GM12872 (cell line): ENCODE results near the gene FAM229B.

Experiments used
- TF ChIP-seq, protein P1 (sequence below): IDR thresholded peaks from 3 replicates; pipeline ENCODE4 v1.5.1; 2011; ENCODE audit warnings: low read depth, mild to moderate bottlenecking, low read length, moderate library complexity; ENCODE audit not compliant: insufficient read depth

The FAM229B gene

DNA sequence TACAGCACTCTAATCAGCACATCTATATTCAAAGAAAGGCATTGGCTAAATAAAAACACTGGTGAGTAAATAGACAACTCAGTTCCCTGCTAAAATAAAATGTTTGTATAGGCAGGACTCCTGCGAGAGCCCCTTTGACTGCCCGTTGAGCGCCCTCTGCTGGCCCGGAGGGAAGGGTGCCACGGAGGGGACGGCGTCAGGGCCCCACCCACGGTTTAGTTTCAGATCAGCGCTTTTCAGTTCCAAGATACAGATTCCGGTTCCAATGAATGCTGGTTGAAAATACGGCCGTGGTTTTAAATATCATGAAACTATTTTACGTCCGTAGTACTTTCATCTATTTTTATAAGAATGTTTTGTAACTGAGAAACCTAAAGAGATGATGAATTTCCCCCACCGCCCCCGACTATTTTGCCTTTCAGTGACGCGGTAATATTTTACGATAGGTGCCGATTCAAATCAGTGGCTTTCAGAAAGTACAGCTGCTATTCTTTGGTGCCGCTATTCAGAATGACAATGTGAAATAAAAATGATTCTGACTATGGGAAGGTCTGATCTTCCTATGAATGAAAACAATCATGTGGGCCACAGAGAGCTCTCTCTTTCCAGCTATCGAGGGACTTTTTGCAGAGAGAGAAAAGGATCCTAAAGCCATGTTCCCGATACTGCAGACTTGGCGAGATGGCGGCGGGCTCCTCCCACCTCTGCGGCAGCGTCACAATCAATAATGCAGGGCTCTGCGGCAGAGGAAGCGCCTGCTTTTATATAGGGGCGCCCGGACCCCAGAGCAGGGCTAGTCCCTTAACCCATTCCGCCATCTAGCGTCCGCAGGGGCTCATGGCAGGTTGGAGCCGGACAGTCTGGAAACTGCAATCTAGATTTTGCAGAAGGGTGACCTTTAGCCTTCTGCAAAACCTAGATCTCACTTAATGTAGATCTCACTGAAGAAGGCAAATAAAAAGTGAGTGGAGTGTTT is 44.1 kb upstream of the FAM229B start:
- TF ChIP-seq, protein P1, sequence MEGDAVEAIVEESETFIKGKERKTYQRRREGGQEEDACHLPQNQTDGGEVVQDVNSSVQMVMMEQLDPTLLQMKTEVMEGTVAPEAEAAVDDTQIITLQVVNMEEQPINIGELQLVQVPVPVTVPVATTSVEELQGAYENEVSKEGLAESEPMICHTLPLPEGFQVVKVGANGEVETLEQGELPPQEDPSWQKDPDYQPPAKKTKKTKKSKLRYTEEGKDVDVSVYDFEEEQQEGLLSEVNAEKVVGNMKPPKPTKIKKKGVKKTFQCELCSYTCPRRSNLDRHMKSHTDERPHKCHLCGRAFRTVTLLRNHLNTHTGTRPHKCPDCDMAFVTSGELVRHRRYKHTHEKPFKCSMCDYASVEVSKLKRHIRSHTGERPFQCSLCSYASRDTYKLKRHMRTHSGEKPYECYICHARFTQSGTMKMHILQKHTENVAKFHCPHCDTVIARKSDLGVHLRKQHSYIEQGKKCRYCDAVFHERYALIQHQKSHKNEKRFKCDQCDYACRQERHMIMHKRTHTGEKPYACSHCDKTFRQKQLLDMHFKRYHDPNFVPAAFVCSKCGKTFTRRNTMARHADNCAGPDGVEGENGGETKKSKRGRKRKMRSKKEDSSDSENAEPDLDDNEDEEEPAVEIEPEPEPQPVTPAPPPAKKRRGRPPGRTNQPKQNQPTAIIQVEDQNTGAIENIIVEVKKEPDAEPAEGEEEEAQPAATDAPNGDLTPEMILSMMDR = peak; percentile 93

DNA sequence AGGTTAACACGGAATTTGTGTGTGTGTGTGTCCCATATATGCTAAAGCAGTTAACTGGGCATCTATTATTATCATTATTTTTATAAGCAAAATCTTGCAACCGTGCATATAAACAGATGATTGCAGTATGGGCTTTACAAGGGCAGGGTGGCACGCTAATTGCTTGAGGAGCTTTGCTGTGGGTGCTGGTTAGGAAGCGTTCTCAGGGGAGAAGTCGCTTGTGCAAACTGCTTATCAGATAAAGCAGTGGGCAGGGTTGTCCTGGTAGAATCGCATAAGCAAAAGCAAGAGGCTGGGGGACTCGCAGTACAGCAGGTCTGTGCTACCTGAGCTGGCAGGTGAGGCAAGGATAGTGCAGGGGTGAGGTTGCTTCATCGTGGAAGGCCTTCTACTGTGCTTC is 43.2 kb upstream of the FAM229B start:
- TF ChIP-seq, protein P1 = no peak

DNA sequence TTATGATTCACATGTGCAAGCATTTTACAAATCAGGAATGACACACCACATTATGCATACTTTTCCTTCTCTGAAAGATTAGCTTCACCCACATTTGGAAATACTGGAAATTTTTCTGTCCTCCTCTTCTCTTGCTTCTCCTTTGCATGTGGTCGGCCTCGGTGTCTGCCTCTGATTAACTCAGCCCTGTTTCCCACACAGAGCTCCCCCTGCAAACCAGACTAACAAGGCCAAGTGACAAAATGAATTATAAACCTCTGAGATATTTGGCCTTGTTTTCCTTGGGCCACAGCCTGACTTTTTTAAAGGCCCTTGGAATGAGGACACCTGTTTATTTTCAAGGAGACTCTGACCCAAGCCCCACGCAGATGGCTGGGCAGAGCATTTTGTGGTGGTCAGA is 42.5 kb upstream of the FAM229B start:
- TF ChIP-seq, protein P1 = no peak

GRCh38 chr6:112049026-112049799 is 38.2 kb upstream of the FAM229B start:
- TF ChIP-seq, protein P1 = no peak

DNA sequence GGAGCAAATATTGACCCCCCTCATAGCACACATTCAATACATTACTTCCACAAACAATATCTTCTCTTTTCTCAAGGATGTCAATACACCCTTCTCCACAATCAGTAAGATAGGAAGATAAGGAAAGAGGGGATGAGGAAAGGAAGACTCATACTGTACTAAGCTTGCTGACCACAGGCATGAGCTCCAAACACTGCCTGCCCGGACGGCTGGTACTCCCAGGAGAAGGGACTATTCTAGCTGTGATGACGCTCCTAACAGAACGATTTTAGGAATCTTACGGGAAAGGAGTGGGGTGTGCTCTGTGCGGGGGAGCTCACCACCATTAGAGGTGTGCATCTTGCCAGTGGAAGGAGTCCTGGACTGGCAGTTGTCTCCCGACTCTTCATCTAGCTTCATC is 37.4 kb upstream of the FAM229B start:
- TF ChIP-seq, protein P1 = no peak

- TF ChIP-seq, protein P1 = no peak
Measured at GRCh38 chr6:112050429-112050828, 37.0 kb upstream of the FAM229B start.

DNA sequence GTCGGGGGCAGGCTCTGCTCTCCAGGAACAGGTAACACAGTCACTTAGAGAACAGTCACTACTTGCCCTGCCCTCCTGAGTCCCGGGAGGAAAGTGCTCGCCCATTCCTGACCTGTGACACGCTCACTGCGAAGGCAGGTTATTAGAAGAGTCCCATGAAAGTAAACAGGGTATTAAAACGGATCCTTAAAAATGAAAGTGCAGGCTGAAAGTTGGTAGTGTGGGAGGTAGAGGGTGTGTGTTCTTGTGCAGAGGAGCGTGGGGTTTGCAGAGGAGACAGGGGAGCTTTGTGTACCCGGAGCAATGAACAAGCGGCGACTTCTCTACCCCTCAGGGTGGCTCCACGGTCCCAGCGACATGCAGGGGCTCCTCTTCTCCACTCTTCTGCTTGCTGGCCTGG is 33.4 kb upstream of the FAM229B start, which contains the start of gene CCN6:
TSS of gene CCN6 (plus strand) at position 104 of the 400 bp plus-strand sequence. CDS start at position 358, 254 bp downstream.
- TF ChIP-seq, protein P1 = no peak
